PFSK-1 (cell line): Measurements from ENCODE around the gene PMFBP1.

Experiments used
- FOXP2 ChIP-seq: optimal IDR thresholded peaks from 2 replicates; pipeline ENCODE3; 2011; ENCODE audit warnings: borderline replicate concordance, control low read depth, inconsistent platforms; ENCODE audit not compliant: insufficient read depth; ENCODE audit errors: extremely low read length, extremely low read depth
- POLR2AphosphoS5 ChIP-seq: IDR thresholded peaks from 2 replicates; pipeline ENCODE4 v1.6.1; 2012; ENCODE audit warnings: low read depth, mild to moderate bottlenecking, control low read depth, low read length, moderate library complexity
- SIN3A ChIP-seq: IDR thresholded peaks from 2 replicates; pipeline ENCODE4 v1.6.1; 2012; ENCODE audit warnings: mild to moderate bottlenecking, low read length, moderate library complexity, borderline replicate concordance; ENCODE audit not compliant: insufficient read depth
- TAF1 ChIP-seq: IDR thresholded peaks from 2 replicates; pipeline ENCODE4 v1.6.1; 2012; ENCODE audit warnings: low read length, control low read depth, borderline replicate concordance; ENCODE audit not compliant: insufficient read depth
- TF ChIP-seq, protein P1 (sequence below), 2 experiments: IDR thresholded peaks; 2 replicates each; pipeline versions ENCODE4 v1.6.1 to v1.8.0; 2011 to 2012; ENCODE audit warnings: low read depth in 2 of 2, low read length in 2 of 2, control low read depth in 1 of 2, inconsistent platforms in 1 of 2, mild to moderate bottlenecking in 1 of 2, moderate library complexity in 1 of 2; ENCODE audit not compliant: insufficient read depth in 1 of 2

DNA sequence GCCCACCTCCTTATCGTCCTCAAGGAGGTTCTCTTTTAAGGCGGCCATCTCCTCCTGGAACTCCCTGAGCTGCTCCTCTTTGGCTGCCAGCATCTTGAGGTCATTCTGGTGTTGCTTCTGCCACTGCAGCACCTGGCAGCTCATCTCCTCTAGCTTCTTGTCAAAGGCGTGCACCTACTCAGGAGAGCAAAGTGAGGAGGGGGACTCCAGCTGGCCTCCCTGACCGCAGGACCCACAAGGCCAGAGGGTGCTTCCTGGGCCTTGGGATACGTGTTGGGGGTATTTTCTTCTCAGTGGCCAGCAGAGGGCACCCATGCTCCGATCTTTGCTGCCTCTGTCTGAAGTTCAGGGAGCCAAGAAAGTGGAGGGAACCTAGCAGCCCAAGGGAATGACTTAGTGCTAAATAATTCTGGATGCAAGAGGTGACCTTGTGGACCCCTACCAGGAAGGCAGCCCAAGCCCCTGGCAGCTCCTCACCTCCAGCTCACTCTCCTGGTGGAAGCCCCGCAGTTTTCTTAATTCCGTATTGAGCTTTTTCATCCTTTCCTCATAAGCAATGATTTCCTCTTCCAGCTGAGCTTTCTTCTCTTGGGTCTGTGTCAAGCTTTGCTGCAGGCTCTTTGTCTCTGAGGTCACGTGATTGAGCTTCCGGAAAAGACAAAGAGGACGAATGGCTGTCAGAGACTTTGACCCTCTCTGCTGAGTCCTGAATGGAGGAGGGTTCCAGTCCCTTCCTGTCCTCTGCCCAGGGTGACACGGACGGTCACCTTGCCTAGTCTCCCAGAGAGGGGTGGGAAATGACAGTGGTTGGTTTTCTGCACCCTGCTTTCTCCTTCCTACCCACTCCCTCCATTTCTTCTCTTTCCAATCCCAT lies 47.0 kb downstream of the PMFBP1 start:
- TF ChIP-seq SIN3A, result no peak
- no peak for TF ChIP-seq TAF1
- no peak for TF ChIP-seq POLR2AphosphoS5
- TF ChIP-seq, protein P1, sequence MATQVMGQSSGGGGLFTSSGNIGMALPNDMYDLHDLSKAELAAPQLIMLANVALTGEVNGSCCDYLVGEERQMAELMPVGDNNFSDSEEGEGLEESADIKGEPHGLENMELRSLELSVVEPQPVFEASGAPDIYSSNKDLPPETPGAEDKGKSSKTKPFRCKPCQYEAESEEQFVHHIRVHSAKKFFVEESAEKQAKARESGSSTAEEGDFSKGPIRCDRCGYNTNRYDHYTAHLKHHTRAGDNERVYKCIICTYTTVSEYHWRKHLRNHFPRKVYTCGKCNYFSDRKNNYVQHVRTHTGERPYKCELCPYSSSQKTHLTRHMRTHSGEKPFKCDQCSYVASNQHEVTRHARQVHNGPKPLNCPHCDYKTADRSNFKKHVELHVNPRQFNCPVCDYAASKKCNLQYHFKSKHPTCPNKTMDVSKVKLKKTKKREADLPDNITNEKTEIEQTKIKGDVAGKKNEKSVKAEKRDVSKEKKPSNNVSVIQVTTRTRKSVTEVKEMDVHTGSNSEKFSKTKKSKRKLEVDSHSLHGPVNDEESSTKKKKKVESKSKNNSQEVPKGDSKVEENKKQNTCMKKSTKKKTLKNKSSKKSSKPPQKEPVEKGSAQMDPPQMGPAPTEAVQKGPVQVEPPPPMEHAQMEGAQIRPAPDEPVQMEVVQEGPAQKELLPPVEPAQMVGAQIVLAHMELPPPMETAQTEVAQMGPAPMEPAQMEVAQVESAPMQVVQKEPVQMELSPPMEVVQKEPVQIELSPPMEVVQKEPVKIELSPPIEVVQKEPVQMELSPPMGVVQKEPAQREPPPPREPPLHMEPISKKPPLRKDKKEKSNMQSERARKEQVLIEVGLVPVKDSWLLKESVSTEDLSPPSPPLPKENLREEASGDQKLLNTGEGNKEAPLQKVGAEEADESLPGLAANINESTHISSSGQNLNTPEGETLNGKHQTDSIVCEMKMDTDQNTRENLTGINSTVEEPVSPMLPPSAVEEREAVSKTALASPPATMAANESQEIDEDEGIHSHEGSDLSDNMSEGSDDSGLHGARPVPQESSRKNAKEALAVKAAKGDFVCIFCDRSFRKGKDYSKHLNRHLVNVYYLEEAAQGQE (IDR thresholded peaks at IDR 0.05; ENCODE audit: insufficient read depth in 1 of 2, low read depth in 2 of 2, low read length in 2 of 2), result no peak
- TF ChIP-seq FOXP2, result no peak
